HEK293 (cell line): ENCODE measurements around the gene SLC4A1.

Source experiments
- CTCF ChIA-PET: fragments of 350-600 bp; formaldehyde crosslinking; extraction: SDS; loops from one replicate; lab custom pipeline; 2021; ENCODE audit warnings: antibody characterized with exemption; lab: Yijun Ruan, JAX
- POLR2A ChIA-PET: fragments of 300-600 bp; formaldehyde crosslinking; extraction: SDS; loops from one replicate; lab custom pipeline; 2020; ENCODE audit warnings: antibody characterized with exemption, inconsistent platforms; lab: Yijun Ruan, JAX
- H3K27ac ChIP-seq: fragments of 200-500 bp; sonication (Bioruptor generic); 2 replicates; pipeline ENCODE4 v1.5.1; 2014; ENCODE audit warnings: low read depth, low read length, control low read depth, inconsistent platforms; ENCODE audit errors: extremely low read depth
- H3K36me3 ChIP-seq, 2 experiments: fragments of 200-500 bp in 1 of 2; sonication (Bioruptor generic) in 1 of 2; 1 replicate in 1 of 2; 2 replicates in 1 of 2; pipeline ENCODE4 v1.5.1; 2014 to 2017; ENCODE audit warnings: inconsistent platforms in 2 of 2, low read length in 2 of 2; ENCODE audit not compliant: control insufficient read depth in 2 of 2, insufficient read depth in 1 of 2
- H3K4me1 ChIP-seq: fragments of 200-500 bp; sonication (Bioruptor generic); 2 replicates; pipeline ENCODE4 v1.5.1; 2014; ENCODE audit warnings: mild to moderate bottlenecking, low read length, inconsistent platforms; ENCODE audit not compliant: control insufficient read depth, insufficient read depth
- H3K4me3 ChIP-seq: 2 replicates; pipeline ENCODE4 v1.5.1; 2011; ENCODE audit warnings: low read depth, mild to moderate bottlenecking, control low read depth, low read length, moderate library complexity
- H3K9me3 ChIP-seq: fragments of 200-500 bp; sonication (Bioruptor generic); 2 replicates; pipeline ENCODE4 v1.5.1; 2014; ENCODE audit warnings: low read depth, low read length, inconsistent platforms; ENCODE audit not compliant: control insufficient read depth, insufficient read depth
- KLF9 ChIP-seq: fragments of 450-650 bp; formaldehyde crosslinking; IDR thresholded peaks from 2 replicates; pipeline ENCODE4 v1.5.1; 2016; ENCODE audit warnings: missing biosample characterization, missing genetic modification characterization, low read depth
- ZBTB11 ChIP-seq: fragments of 450-650 bp; formaldehyde crosslinking; conservative IDR thresholded peaks from 2 replicates; pipeline ENCODE4 v1.5.1; 2016; ENCODE audit warnings: low read depth, missing biosample characterization, missing genetic modification characterization
- ZBTB20 ChIP-seq: fragments of 450-650 bp; formaldehyde crosslinking; IDR thresholded peaks from 2 replicates; pipeline ENCODE4 v1.5.1; 2016; ENCODE audit warnings: missing biosample characterization, missing genetic modification characterization
- ZFP37 ChIP-seq: fragments of 450-650 bp; formaldehyde crosslinking; IDR thresholded peaks from 2 replicates; pipeline ENCODE4 v1.5.1; 2016; ENCODE audit warnings: missing biosample characterization, missing genetic modification characterization
- ZFP69B ChIP-seq: fragments of 450-650 bp; formaldehyde crosslinking; IDR thresholded peaks from 2 replicates; pipeline ENCODE4 v1.5.1; 2016; ENCODE audit warnings: missing biosample characterization, missing genetic modification characterization
- ZNF292 ChIP-seq: fragments of 450-650 bp; formaldehyde crosslinking; IDR thresholded peaks from 2 replicates; pipeline ENCODE4 v1.5.1; 2016; ENCODE audit warnings: low read depth, missing biosample characterization, missing genetic modification characterization, borderline replicate concordance
- ZNF341 ChIP-seq: fragments of 450-650 bp; formaldehyde crosslinking; IDR thresholded peaks from 2 replicates; pipeline ENCODE4; 2016; ENCODE audit warnings: low read depth, missing biosample characterization, missing genetic modification characterization
- TF ChIP-seq, protein P1 (sequence below): fragments of 450-650 bp; formaldehyde crosslinking; IDR thresholded peaks from 2 replicates; pipeline ENCODE4 v1.5.1; 2016; ENCODE audit warnings: missing biosample characterization, missing genetic modification characterization
- TF ChIP-seq, protein P2 (sequence below): fragments of 450-650 bp; formaldehyde crosslinking; IDR thresholded peaks from 2 replicates; pipeline ENCODE4 v1.5.1; 2016; ENCODE audit warnings: missing biosample characterization, missing genetic modification characterization
- TF ChIP-seq, protein P3 (sequence below): fragments of 450-650 bp; formaldehyde crosslinking; IDR thresholded peaks from 2 replicates; pipeline ENCODE4 v1.5.1; 2017; ENCODE audit warnings: missing biosample characterization, missing genetic modification characterization

The SLC4A1 gene

DNA sequence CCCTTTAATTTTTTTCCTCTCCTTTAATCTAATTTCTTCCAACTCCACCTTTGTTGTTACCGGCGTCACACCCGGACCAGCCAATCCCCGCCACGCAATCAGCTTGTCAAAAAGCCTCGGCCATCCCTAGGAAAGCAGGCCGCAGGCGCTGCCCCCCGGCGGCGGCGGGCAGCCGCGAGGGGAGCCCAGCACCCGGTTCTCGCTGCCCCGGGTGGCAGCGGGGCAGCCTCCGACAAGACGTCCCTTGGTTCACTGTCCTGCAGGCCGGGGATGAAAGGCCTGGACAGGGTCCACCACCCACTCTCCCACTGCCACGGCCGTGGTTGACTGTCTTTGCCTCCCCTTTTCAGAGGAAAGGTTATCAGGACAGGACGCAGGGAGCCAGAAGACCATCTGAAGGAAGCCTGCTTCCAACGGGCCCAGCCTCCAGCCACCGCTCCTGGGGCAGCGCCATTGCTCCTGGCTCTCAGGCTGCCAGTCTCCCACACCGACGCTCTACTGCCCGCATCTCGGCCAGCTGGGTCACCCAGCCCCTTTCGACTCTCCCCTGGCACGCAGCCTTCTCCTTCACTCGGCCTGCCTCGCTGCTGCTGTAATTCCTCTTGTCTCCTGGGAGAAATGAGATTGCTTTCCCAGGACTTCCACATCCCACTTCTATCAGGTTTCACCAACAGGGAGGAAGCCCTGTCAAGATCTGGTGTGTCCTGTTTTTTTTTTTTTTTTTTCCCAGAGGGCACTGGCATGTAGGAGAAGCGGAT, 45.6 kb downstream of the SLC4A1 start (continued):
- TF ChIP-seq ZFP69B (tag by site-specific recombination) (peak; percentile 16), KLF9 (peak; percentile 27; the same call in 1 of the 2 replicates), ZNF292 (tag by site-specific recombination) (0 out of 2 replicates have a peak, but pooled peaks have one; percentile 8)
- TF ChIP-seq, protein P1, sequence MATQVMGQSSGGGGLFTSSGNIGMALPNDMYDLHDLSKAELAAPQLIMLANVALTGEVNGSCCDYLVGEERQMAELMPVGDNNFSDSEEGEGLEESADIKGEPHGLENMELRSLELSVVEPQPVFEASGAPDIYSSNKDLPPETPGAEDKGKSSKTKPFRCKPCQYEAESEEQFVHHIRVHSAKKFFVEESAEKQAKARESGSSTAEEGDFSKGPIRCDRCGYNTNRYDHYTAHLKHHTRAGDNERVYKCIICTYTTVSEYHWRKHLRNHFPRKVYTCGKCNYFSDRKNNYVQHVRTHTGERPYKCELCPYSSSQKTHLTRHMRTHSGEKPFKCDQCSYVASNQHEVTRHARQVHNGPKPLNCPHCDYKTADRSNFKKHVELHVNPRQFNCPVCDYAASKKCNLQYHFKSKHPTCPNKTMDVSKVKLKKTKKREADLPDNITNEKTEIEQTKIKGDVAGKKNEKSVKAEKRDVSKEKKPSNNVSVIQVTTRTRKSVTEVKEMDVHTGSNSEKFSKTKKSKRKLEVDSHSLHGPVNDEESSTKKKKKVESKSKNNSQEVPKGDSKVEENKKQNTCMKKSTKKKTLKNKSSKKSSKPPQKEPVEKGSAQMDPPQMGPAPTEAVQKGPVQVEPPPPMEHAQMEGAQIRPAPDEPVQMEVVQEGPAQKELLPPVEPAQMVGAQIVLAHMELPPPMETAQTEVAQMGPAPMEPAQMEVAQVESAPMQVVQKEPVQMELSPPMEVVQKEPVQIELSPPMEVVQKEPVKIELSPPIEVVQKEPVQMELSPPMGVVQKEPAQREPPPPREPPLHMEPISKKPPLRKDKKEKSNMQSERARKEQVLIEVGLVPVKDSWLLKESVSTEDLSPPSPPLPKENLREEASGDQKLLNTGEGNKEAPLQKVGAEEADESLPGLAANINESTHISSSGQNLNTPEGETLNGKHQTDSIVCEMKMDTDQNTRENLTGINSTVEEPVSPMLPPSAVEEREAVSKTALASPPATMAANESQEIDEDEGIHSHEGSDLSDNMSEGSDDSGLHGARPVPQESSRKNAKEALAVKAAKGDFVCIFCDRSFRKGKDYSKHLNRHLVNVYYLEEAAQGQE (tag by site-specific recombination): no peak
- TF ChIP-seq, all 188 proteins: peak for 37

DNA sequence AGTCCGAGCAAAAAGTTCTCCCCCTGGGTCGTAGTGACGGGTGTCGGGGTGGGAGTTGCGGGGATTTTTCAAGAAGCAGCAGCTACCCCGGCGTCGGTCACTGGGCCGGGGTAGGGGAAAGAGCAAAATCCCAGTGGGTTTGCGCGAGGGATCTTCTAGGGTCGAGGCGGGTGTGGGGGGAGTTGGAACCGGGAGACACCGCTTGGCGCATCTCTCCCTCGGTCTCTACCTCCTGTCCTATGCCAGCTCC, 46.1 kb downstream of the SLC4A1 start:
- ChIA-PET CTCF (interaction anchor here (0.6 to 1.9 kb wide), 12 partner anchors 9 to 469 kb away, joined by 3 to 10 read pairs (median 4); no protein-coding TSS in a partner anchor), POLR2A (interaction anchor here (0.6 to 3.4 kb wide), 30 partner anchors 8 to 386 kb away, joined by 3 to 38 read pairs (median 6); partner anchors contain the start of genes ATXN7L3, FAM171A2, FZD2 and RUNDC3A)
- Histone ChIP-seq H3K36me3 (peaks cover 0 to 6% of the 10 kb centered on the region in 2 experiments; a peak in 2 of 3 replicates), H3K27ac (peak overlapping the region; percentile 100; the same call in 1 of the 2 replicates), H3K4me1 (peaks cover 11% of the 10 kb centered on the region), H3K9me3 (no peaks in the 10 kb centered on the region), H3K4me3 (peak overlapping the region; percentile 79)
- no peak for TF ChIP-seq ZBTB20 (tag by site-specific recombination)
- TF ChIP-seq, protein P2, sequence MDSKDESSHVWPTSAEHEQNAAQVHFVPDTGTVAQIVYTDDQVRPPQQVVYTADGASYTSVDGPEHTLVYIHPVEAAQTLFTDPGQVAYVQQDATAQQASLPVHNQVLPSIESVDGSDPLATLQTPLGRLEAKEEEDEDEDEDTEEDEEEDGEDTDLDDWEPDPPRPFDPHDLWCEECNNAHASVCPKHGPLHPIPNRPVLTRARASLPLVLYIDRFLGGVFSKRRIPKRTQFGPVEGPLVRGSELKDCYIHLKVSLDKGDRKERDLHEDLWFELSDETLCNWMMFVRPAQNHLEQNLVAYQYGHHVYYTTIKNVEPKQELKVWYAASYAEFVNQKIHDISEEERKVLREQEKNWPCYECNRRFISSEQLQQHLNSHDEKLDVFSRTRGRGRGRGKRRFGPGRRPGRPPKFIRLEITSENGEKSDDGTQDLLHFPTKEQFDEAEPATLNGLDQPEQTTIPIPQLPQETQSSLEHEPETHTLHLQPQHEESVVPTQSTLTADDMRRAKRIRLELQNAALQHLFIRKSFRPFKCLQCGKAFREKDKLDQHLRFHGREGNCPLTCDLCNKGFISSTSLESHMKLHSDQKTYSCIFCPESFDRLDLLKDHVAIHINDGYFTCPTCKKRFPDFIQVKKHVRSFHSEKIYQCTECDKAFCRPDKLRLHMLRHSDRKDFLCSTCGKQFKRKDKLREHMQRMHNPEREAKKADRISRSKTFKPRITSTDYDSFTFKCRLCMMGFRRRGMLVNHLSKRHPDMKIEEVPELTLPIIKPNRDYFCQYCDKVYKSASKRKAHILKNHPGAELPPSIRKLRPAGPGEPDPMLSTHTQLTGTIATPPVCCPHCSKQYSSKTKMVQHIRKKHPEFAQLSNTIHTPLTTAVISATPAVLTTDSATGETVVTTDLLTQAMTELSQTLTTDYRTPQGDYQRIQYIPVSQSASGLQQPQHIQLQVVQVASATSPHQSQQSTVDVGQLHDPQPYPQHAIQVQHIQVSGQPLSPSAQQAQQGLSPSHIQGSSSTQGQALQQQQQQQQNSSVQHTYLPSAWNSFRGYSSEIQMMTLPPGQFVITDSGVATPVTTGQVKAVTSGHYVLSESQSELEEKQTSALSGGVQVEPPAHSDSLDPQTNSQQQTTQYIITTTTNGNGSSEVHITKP (tag by site-specific recombination): peak; percentile 98
- TF ChIP-seq ZNF341 (tag by site-specific recombination): peak; percentile 39; the same call in 1 of the 2 replicates
- TF ChIP-seq, protein P3, sequence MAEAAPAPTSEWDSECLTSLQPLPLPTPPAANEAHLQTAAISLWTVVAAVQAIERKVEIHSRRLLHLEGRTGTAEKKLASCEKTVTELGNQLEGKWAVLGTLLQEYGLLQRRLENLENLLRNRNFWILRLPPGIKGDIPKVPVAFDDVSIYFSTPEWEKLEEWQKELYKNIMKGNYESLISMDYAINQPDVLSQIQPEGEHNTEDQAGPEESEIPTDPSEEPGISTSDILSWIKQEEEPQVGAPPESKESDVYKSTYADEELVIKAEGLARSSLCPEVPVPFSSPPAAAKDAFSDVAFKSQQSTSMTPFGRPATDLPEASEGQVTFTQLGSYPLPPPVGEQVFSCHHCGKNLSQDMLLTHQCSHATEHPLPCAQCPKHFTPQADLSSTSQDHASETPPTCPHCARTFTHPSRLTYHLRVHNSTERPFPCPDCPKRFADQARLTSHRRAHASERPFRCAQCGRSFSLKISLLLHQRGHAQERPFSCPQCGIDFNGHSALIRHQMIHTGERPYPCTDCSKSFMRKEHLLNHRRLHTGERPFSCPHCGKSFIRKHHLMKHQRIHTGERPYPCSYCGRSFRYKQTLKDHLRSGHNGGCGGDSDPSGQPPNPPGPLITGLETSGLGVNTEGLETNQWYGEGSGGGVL (tag by site-specific recombination): peak; percentile 9; the same call in 1 of the 2 replicates
- peak; percentile 66 for TF ChIP-seq ZBTB11 (tag by site-specific recombination)
- 0 out of 2 replicates have a peak, but pooled peaks have one; percentile 11 for TF ChIP-seq ZFP37 (tag by site-specific recombination)
